Measurements from ENCODE around the gene PCDH15.

The PCDH15 gene

DNA sequence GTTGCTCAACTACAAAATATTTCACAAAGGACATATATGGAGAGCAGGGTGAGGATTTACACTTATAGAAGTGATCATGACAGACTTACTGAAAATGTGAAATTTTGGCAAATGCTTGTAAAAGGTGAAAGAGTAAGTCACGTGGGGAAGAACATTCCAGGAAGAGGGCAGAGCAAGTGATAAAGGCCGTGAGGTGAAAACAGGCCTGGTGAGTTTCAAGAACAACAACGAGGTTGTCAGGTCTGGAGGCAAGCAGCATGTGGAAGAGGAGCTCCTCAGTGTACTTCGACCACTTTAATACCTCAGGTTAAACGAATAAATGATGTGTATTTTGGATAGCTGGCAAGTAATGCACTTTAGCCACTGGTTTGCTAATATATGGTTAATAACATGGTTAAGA lies 706.7 kb downstream of the PCDH15 start:
- no peak overlapping the region for H4K8ac ChIP-seq (ENCODE audit: low read depth, low read length)
- no peak overlapping the region for H2AK5ac ChIP-seq (ENCODE audit: low read depth, low read length)
- no peak overlapping the region for H2BK12ac ChIP-seq (ENCODE audit: low read length)
- no peaks in the 10 kb centered on the region for H3K4me1 ChIP-seq (ENCODE audit: control insufficient read depth in 2 of 2, insufficient read depth in 1 of 2, low read depth in 1 of 2, low read length in 2 of 2)
- H3K27ac ChIP-seq (replicated peaks; ENCODE audit: low read length), result no peak overlapping the region
- H3K9ac ChIP-seq (ENCODE audit: low read depth, low read length, poor library complexity), result no peak overlapping the region
- H3K4me3 ChIP-seq (ENCODE audit: low read length in 2 of 2), result no peak overlapping the region
- H4K91ac ChIP-seq (ENCODE audit: low read depth, low read length, poor library complexity), result no peak overlapping the region
- no peak overlapping the region for H3K18ac ChIP-seq (ENCODE audit: low read length)
- no peak overlapping the region for H3K4ac ChIP-seq (ENCODE audit: low read length)
- H2BK15ac ChIP-seq (ENCODE audit: low read length), result no peak overlapping the region
- WGBS, 2 donors (ENCODE audit: extremely low coverage in 2 of 2, insufficient read length in 2 of 2, insufficient replicate concordance in 1 of 2), result no CpG with 5 or more reads among the region's 5 CpGs
- no peaks in the 10 kb centered on the region for H3K9me3 ChIP-seq (replicated peaks in 1 of 2; ENCODE audit: control insufficient read depth in 2 of 2, insufficient read depth in 1 of 2, low read depth in 1 of 2, low read length in 2 of 2)
- H3K4me2 ChIP-seq (ENCODE audit: insufficient read depth, low read length, poor library complexity, severe bottlenecking), result no peak overlapping the region
- H3K23ac ChIP-seq (ENCODE audit: low read depth, low read length, poor library complexity), result no peak overlapping the region
- no peaks in the 10 kb centered on the region for H3K36me3 ChIP-seq (replicated peaks in 1 of 2; ENCODE audit: control insufficient read depth in 2 of 2, insufficient read depth in 2 of 2, low read length in 2 of 2)
- no peaks in the 10 kb centered on the region for H3K27me3 ChIP-seq (ENCODE audit: control insufficient read depth in 3 of 3, insufficient read depth in 3 of 3, low read depth in 1 of 3, low read length in 3 of 3)
- no peak overlapping the region for H2BK120ac ChIP-seq (ENCODE audit: low read depth, low read length)
- H2BK5ac ChIP-seq (ENCODE audit: low read length), result no peak overlapping the region
- H2AFZ ChIP-seq (ENCODE audit: low read length), result no peak overlapping the region
- no peak overlapping the region for H3K14ac ChIP-seq (ENCODE audit: low read length)
- H3K79me1 ChIP-seq (ENCODE audit: low read depth, low read length), result no peaks in the 10 kb centered on the region
- DNase-seq (ENCODE audit: low spot score), result no peak

DNA sequence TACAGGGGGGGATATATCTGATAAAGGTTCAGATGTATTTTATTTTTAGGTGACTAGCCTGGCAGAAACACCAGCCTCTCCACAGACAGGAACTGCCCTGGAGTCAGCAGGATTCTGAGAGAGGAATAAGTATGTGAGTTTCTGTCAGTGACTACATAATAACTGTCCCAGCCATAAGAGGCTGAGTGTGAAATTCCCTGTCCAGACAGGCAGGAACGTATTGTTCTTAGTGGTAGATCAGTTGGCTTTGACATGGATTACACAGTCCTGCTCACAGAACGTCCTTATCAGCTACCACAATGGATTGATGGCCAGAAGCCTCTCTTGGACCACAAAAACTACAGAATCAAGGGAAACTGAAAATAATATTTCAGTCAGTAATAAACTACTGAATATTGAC lies 709.8 kb downstream of the PCDH15 start:
- H2BK15ac ChIP-seq (ENCODE audit: low read length), result no peak overlapping the region
- no CpG with 5 or more reads among the region's 2 CpGs for WGBS, 2 donors (ENCODE audit: extremely low coverage in 2 of 2, insufficient read length in 2 of 2, insufficient replicate concordance in 1 of 2)
- H3K18ac ChIP-seq (ENCODE audit: low read length), result no peak overlapping the region
- H2AFZ ChIP-seq (ENCODE audit: low read length), result no peak overlapping the region
- no peak overlapping the region for H3K4me3 ChIP-seq (ENCODE audit: low read length in 2 of 2)
- H3K9ac ChIP-seq (ENCODE audit: low read depth, low read length, poor library complexity), result no peak overlapping the region
- H3K27me3 ChIP-seq (ENCODE audit: control insufficient read depth in 3 of 3, insufficient read depth in 3 of 3, low read depth in 1 of 3, low read length in 3 of 3), result no peaks in the 10 kb centered on the region
- no peaks in the 10 kb centered on the region for H3K36me3 ChIP-seq (replicated peaks in 1 of 2; ENCODE audit: control insufficient read depth in 2 of 2, insufficient read depth in 2 of 2, low read length in 2 of 2)
- DNase-seq (ENCODE audit: low spot score), result no peak
- no peak overlapping the region for H3K14ac ChIP-seq (ENCODE audit: low read length)
- H3K27ac ChIP-seq (replicated peaks; ENCODE audit: low read length), result no peak overlapping the region
- no peak overlapping the region for H3K4ac ChIP-seq (ENCODE audit: low read length)
- no peak overlapping the region for H4K91ac ChIP-seq (ENCODE audit: low read depth, low read length, poor library complexity)
- H3K4me2 ChIP-seq (ENCODE audit: insufficient read depth, low read length, poor library complexity, severe bottlenecking), result no peak overlapping the region
- H4K8ac ChIP-seq (ENCODE audit: low read depth, low read length), result no peak overlapping the region
- H2BK120ac ChIP-seq (ENCODE audit: low read depth, low read length), result no peak overlapping the region
- H2BK12ac ChIP-seq (ENCODE audit: low read length), result no peak overlapping the region
- no peaks in the 10 kb centered on the region for H3K9me3 ChIP-seq (replicated peaks in 1 of 2; ENCODE audit: control insufficient read depth in 2 of 2, insufficient read depth in 1 of 2, low read depth in 1 of 2, low read length in 2 of 2)
- no peak overlapping the region for H2BK5ac ChIP-seq (ENCODE audit: low read length)
- no peaks in the 10 kb centered on the region for H3K79me1 ChIP-seq (ENCODE audit: low read depth, low read length)
- H2AK5ac ChIP-seq (ENCODE audit: low read depth, low read length), result no peak overlapping the region
- H3K4me1 ChIP-seq (ENCODE audit: control insufficient read depth in 2 of 2, insufficient read depth in 1 of 2, low read depth in 1 of 2, low read length in 2 of 2), result no peaks in the 10 kb centered on the region
- no peak overlapping the region for H3K23ac ChIP-seq (ENCODE audit: low read depth, low read length, poor library complexity)

DNA sequence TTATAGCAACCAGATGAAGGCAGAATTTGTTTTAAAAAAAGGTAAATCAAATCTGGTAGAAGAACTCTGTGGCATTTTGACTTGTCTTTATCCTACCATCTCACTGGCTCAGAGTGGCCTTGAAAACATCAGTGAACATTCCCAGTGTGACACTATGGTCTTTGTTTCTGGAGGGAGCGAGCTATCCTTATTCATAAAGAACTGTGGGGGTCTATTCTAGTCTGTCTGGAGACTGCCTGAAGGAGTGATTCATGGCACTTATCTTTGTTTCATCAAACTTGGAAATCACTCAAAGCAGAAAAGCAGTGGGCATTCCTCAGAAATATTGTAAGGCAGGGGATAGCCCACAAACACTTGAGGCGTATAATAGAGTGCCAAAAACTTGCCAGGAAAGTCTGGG lies 719.1 kb downstream of the PCDH15 start:
- Histone ChIP-seq H2BK12ac (ENCODE audit: low read length) (no peak overlapping the region), H3K14ac (ENCODE audit: low read length) (no peak overlapping the region), H3K36me3 (replicated peaks in 1 of 2; ENCODE audit: control insufficient read depth in 2 of 2, insufficient read depth in 2 of 2, low read length in 2 of 2) (no peaks in the 10 kb centered on the region), H3K23ac (ENCODE audit: low read depth, low read length, poor library complexity) (no peak overlapping the region), H3K9ac (ENCODE audit: low read depth, low read length, poor library complexity) (no peak overlapping the region), H2BK120ac (ENCODE audit: low read depth, low read length) (no peak overlapping the region), H2BK5ac (ENCODE audit: low read length) (no peak overlapping the region), H3K4me3 (ENCODE audit: low read length in 2 of 2) (no peak overlapping the region), H2AFZ (ENCODE audit: low read length) (peak overlapping the region; percentile 41), H3K4ac (ENCODE audit: low read length) (no peak overlapping the region), H3K27me3 (ENCODE audit: control insufficient read depth in 3 of 3, insufficient read depth in 3 of 3, low read depth in 1 of 3, low read length in 3 of 3) (no peaks in the 10 kb centered on the region), H4K8ac (ENCODE audit: low read depth, low read length) (no peak overlapping the region), H3K9me3 (replicated peaks in 1 of 2; ENCODE audit: control insufficient read depth in 2 of 2, insufficient read depth in 1 of 2, low read depth in 1 of 2, low read length in 2 of 2) (no peaks in the 10 kb centered on the region), H3K4me1 (ENCODE audit: control insufficient read depth in 2 of 2, insufficient read depth in 1 of 2, low read depth in 1 of 2, low read length in 2 of 2) (peaks cover 3 to 6% of the 10 kb centered on the region in 2 donors), H4K91ac (ENCODE audit: low read depth, low read length, poor library complexity) (no peak overlapping the region), H2BK15ac (ENCODE audit: low read length) (no peak overlapping the region), H2AK5ac (ENCODE audit: low read depth, low read length) (no peak overlapping the region), H3K4me2 (ENCODE audit: insufficient read depth, low read length, poor library complexity, severe bottlenecking) (no peak overlapping the region), H3K79me1 (ENCODE audit: low read depth, low read length) (no peaks in the 10 kb centered on the region), H3K27ac (replicated peaks; ENCODE audit: low read length) (no peak overlapping the region), H3K18ac (ENCODE audit: low read length) (no peak overlapping the region)
- DNase-seq (ENCODE audit: low spot score), result peak; percentile 3
- WGBS, 2 donors (ENCODE audit: extremely low coverage in 2 of 2, insufficient read length in 2 of 2, insufficient replicate concordance in 1 of 2), result no CpG with 5 or more reads among the region's 2 CpGs

DNA sequence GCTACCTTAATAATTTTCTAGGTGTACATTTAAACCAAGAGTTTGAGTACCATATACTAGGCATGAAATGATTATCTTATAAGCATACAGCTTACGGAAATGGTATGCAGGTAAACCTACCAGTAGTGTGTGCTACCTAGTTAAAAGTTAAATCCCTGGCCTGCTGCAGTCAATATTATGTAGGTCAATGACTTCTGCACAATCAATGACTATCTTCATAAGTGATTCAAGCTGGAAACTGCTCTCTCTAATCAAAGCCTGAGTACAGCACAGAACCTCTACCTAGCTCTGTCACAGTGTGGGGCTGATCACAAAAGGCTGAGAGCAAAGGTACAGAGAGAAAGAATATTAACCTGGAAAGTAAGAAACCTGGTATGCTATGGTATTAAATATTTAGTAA lies 733.7 kb downstream of the PCDH15 start:
- no peak overlapping the region for H2BK120ac ChIP-seq (ENCODE audit: low read depth, low read length)
- H2BK12ac ChIP-seq (ENCODE audit: low read length), result no peak overlapping the region

More for the DNA sequence above, 733.7 kb downstream of the PCDH15 start:
- H2BK5ac ChIP-seq (ENCODE audit: low read length), result no peak overlapping the region
- no peak overlapping the region for H2AK5ac ChIP-seq (ENCODE audit: low read depth, low read length)
- H3K27ac ChIP-seq (replicated peaks; ENCODE audit: low read length), result no peak overlapping the region
- H3K36me3 ChIP-seq (replicated peaks in 1 of 2; ENCODE audit: control insufficient read depth in 2 of 2, insufficient read depth in 2 of 2, low read length in 2 of 2), result no peaks in the 10 kb centered on the region
- H3K9me3 ChIP-seq (replicated peaks in 1 of 2; ENCODE audit: control insufficient read depth in 2 of 2, insufficient read depth in 1 of 2, low read depth in 1 of 2, low read length in 2 of 2), result no peaks in the 10 kb centered on the region
- no peak overlapping the region for H4K91ac ChIP-seq (ENCODE audit: low read depth, low read length, poor library complexity)
- no CpG with 5 or more reads among the region's 1 CpG for WGBS, 2 donors (ENCODE audit: extremely low coverage in 2 of 2, insufficient read length in 2 of 2, insufficient replicate concordance in 1 of 2)
- no peak overlapping the region for H3K14ac ChIP-seq (ENCODE audit: low read length)
- DNase-seq (ENCODE audit: low spot score), result no peak
- H3K4me2 ChIP-seq (ENCODE audit: insufficient read depth, low read length, poor library complexity, severe bottlenecking), result no peak overlapping the region
- no peaks in the 10 kb centered on the region for H3K4me1 ChIP-seq (ENCODE audit: control insufficient read depth in 2 of 2, insufficient read depth in 1 of 2, low read depth in 1 of 2, low read length in 2 of 2)
- H3K4me3 ChIP-seq (ENCODE audit: low read length in 2 of 2), result no peak overlapping the region
- H4K8ac ChIP-seq (ENCODE audit: low read depth, low read length), result no peak overlapping the region
- H3K18ac ChIP-seq (ENCODE audit: low read length), result no peak overlapping the region
- no peak overlapping the region for H3K23ac ChIP-seq (ENCODE audit: low read depth, low read length, poor library complexity)
- no peak overlapping the region for H2AFZ ChIP-seq (ENCODE audit: low read length)
- no peaks in the 10 kb centered on the region for H3K27me3 ChIP-seq (ENCODE audit: control insufficient read depth in 3 of 3, insufficient read depth in 3 of 3, low read depth in 1 of 3, low read length in 3 of 3)
- no peak overlapping the region for H3K4ac ChIP-seq (ENCODE audit: low read length)
- H2BK15ac ChIP-seq (ENCODE audit: low read length), result no peak overlapping the region
- H3K9ac ChIP-seq (ENCODE audit: low read depth, low read length, poor library complexity), result no peak overlapping the region
- H3K79me1 ChIP-seq (ENCODE audit: low read depth, low read length), result no peaks in the 10 kb centered on the region

Measured in neuronal stem cell (in vitro differentiated cells).